ENCODE data around the gene GRB2.

Gene GRB2

GRCh38 chr17:75315541-75316243, 89.8 kb downstream of the GRB2 start:
- TF ChIP-seq CTCF (IDR thresholded peaks at IDR 0.05; ENCODE audit: low read depth, low read length) (no peak), EZH2phosphoT487 (IDR thresholded peaks at IDR 0.05; ENCODE audit: low read depth) (no peak)
- Histone ChIP-seq H3K36me3 (replicated peaks; ENCODE audit: low read depth, low read length) (peaks cover 37% of the 10 kb centered on the region), H3K4me3 (ENCODE audit: low read length) (no peak overlapping the region), H3K4me1 (ENCODE audit: low read length) (peaks cover 71% of the 10 kb centered on the region), H2AFZ (ENCODE audit: low read depth, low read length) (no peak overlapping the region), H4K20me1 (ENCODE audit: insufficient read depth, low read length) (no peaks in the 10 kb centered on the region), H3K79me2 (ENCODE audit: low read length) (peaks cover 22% of the 10 kb centered on the region), H3K4me2 (ENCODE audit: low read length) (peak overlapping the region; percentile 8; the same call in 1 of the 2 replicates), H3K27ac (ENCODE audit: low read length) (peak overlapping the region; percentile 35; the same call in 1 of the 2 replicates), H3K9me3 (ENCODE audit: insufficient read depth, low read length) (no peaks in the 10 kb centered on the region), H3K27me3 (ENCODE audit: low read depth, low read length) (no peaks in the 10 kb centered on the region), H3K9ac (ENCODE audit: low read length) (no peak overlapping the region)

GRCh38 chr17:75313941-75314551, 91.4 kb downstream of the GRB2 start:
- no peaks in the 10 kb centered on the region for H3K27me3 ChIP-seq (ENCODE audit: low read depth, low read length)
- H4K20me1 ChIP-seq (ENCODE audit: insufficient read depth, low read length): no peaks in the 10 kb centered on the region
- TF ChIP-seq CTCF (IDR thresholded peaks at IDR 0.05; ENCODE audit: low read depth, low read length) (no peak), EZH2phosphoT487 (IDR thresholded peaks at IDR 0.05; ENCODE audit: low read depth) (no peak)
- H3K36me3 ChIP-seq (replicated peaks; ENCODE audit: low read depth, low read length): peaks cover 24% of the 10 kb centered on the region
- peaks cover 55% of the 10 kb centered on the region for H3K4me1 ChIP-seq (ENCODE audit: low read length)
- no peak overlapping the region for H2AFZ ChIP-seq (ENCODE audit: low read depth, low read length)
- no peaks in the 10 kb centered on the region for H3K9me3 ChIP-seq (ENCODE audit: insufficient read depth, low read length)
- H3K9ac ChIP-seq (ENCODE audit: low read length): no peak overlapping the region
- peaks cover 8% of the 10 kb centered on the region for H3K79me2 ChIP-seq (ENCODE audit: low read length)
- peak overlapping the region; percentile 25 for H3K4me2 ChIP-seq (ENCODE audit: low read length)
- H3K4me3 ChIP-seq (ENCODE audit: low read length): no peak overlapping the region
- H3K27ac ChIP-seq (ENCODE audit: low read length): peak overlapping the region; percentile 51

GRCh38 chr17:75308732-75309629, 96.5 kb downstream of the GRB2 start:
- Histone ChIP-seq H3K79me2 (ENCODE audit: low read length) (no peaks in the 10 kb centered on the region), H2AFZ (ENCODE audit: low read depth, low read length) (no peak overlapping the region), H3K9ac (ENCODE audit: low read length) (no peak overlapping the region), H3K36me3 (replicated peaks; ENCODE audit: low read depth, low read length) (peaks cover 2% of the 10 kb centered on the region), H4K20me1 (ENCODE audit: insufficient read depth, low read length) (no peaks in the 10 kb centered on the region), H3K9me3 (ENCODE audit: insufficient read depth, low read length) (no peaks in the 10 kb centered on the region), H3K4me3 (ENCODE audit: low read length) (no peak overlapping the region), H3K4me2 (ENCODE audit: low read length) (no peak overlapping the region), H3K27ac (ENCODE audit: low read length) (no peak overlapping the region), H3K27me3 (ENCODE audit: low read depth, low read length) (no peaks in the 10 kb centered on the region), H3K4me1 (ENCODE audit: low read length) (peaks cover 20% of the 10 kb centered on the region)
- TF ChIP-seq EZH2phosphoT487 (IDR thresholded peaks at IDR 0.05; ENCODE audit: low read depth): no peak
- no peak for TF ChIP-seq CTCF (IDR thresholded peaks at IDR 0.05; ENCODE audit: low read depth, low read length)
